LNCaP clone FGC (cell line): ENCODE data around the gene HS1BP3.

ENCODE experiments used
- DNase-seq: peaks from one replicate; pipeline ENCODE4 v3.0.0-alpha.2; 2011; ENCODE audit warnings: low read depth
- H3K4me3 ChIP-seq: 2 replicates; pipeline ENCODE4 v1.5.1; 2011; ENCODE audit warnings: mild to moderate bottlenecking, low read depth, low read length, control low read depth
- TF ChIP-seq, protein P1 (sequence below): IDR thresholded peaks from 2 replicates; pipeline ENCODE4 v1.5.1; 2012; ENCODE audit warnings: mild to moderate bottlenecking; ENCODE audit not compliant: control insufficient read depth, insufficient read depth; ENCODE audit errors: extremely low read depth

Gene HS1BP3

DNA sequence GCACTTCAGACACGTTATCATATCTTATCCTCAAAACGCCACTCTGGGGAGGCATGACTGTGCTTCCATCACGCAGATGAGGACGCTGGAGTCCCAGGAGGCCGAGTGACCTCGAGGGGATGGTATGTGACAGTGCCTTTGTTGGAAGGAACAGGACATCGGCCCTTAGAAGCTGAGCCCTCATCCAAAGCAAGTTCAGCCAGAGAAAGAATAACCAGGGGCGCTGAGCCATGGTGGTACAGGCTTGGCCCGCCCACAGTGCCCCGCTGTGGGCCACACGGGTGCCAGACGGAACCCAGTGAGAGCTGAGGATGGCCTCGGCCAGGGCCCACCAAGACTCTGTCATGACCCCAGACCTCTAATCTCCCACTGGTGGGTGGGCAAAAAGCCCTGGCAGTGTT, 31.3 kb downstream of the HS1BP3 start:
- no peak for DNase-seq

DNA sequence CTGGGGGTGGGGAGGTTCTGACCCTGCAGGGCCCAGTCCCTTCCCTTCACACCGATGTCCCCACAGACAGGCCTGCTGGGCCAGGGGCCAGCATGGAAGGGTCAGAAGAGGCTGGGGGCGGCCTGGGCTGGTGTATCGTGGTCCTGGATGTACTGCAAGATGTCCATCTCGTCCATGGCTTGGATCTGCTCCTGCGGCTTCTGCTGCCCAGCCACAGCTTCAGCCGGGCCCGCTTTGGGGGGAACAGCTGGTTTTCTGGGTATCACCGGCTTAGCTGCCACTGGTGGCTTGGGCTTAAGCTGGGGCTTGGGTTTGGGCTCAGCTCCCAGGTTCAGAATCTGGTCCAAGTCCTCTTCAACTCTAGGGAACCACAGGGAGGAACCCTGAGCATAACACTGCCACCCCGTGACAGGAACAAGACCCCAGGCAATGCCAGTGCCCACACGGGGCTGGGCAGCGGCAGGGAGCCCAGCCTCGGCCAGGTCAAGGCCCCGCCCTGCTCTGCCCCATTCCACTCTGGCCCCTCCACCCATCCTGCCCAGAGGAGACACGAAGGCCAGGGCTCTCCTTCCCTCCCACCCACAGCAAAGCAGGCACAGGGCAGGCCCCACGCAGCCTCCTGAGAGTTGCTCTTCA, 31.9 kb downstream of the HS1BP3 start:
- no peak overlapping the region for H3K4me3 ChIP-seq
- DNase-seq: no peak
- TF ChIP-seq, protein P1, sequence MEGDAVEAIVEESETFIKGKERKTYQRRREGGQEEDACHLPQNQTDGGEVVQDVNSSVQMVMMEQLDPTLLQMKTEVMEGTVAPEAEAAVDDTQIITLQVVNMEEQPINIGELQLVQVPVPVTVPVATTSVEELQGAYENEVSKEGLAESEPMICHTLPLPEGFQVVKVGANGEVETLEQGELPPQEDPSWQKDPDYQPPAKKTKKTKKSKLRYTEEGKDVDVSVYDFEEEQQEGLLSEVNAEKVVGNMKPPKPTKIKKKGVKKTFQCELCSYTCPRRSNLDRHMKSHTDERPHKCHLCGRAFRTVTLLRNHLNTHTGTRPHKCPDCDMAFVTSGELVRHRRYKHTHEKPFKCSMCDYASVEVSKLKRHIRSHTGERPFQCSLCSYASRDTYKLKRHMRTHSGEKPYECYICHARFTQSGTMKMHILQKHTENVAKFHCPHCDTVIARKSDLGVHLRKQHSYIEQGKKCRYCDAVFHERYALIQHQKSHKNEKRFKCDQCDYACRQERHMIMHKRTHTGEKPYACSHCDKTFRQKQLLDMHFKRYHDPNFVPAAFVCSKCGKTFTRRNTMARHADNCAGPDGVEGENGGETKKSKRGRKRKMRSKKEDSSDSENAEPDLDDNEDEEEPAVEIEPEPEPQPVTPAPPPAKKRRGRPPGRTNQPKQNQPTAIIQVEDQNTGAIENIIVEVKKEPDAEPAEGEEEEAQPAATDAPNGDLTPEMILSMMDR: no peak

More for the DNA sequence above, 31.3 kb downstream of the HS1BP3 start:
- H3K4me3 ChIP-seq: no peak overlapping the region
- TF ChIP-seq, protein P1: no peak

DNA sequence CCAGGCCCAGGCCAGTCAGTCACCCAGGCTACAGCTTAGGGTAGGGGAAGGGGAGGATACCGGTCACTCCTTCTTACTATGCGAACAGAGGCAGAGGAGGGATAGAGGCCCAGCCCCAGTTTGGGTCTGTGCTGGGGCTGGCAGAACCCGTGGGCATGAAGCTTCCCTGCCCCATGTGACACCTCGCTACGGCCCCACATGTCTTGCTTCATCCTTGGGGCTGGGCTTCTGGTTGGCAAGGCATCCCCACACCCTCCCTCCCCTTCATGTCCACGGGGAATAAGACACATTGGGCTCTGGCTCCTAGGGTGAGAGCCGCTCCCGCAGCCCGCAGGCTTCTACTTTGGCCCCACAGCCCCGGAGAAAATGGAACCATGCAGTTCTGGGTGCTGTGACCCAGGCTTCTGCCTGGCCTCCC, 32.4 kb downstream of the HS1BP3 start:
- DNase-seq: no peak
- no peak overlapping the region for H3K4me3 ChIP-seq
- TF ChIP-seq, protein P1: no peak

DNA sequence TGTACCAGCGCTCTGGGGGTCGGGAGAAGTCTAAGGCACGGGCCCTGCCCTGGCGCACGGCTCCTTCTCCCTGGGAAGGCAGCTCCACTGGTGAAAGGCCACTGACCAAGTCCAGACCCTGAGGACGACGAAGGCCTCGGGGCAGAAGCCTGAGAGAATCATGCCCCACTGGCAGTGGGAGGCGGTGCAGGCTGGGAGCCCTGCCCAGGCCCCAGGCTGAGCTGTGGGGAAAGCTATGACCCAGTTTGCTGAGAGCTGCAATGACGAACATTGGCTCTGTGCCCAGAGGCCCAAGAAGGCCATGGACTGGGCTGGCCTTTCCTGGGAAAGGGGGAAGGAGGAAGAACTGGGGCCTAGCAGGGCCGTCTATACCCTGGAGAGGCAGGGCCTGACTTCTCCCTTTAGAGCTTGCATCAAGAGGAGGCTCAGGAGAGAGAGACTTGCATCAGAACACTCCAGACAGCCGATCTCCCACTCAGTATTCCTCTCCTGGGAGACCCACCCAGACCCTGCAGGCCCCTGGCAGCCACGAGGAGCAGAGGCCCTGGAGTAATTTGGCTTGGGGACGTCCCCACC, 32.9 kb downstream of the HS1BP3 start:
- TF ChIP-seq, protein P1: no peak
- no peak overlapping the region for H3K4me3 ChIP-seq
- peak; percentile 91 for DNase-seq

DNA sequence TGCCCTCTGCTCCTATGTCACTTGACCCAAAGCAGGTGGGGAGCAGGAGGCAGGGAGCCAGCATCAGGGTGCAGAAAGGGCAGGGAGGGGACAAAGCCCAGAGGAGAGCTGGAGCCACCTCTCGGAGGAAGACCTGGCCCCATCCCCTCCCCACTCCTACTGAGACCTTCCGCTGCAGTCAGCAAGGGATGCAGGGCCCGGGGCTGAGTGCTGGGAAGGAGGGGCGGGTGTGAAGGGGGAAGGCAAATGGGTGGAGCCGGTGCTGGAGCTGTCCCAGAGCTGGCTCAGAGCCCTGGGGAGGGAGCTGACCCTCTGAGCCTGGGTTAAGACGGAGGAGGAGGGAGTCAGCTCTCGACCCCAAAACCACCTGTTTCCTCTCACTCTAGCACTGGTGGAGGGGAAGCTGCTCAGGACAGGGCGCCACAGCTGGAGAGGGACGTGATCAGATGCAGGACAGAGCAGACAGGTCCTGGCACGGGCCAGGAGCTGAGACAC, 33.8 kb downstream of the HS1BP3 start:
- no peak for DNase-seq
- H3K4me3 ChIP-seq: no peak overlapping the region
- TF ChIP-seq, protein P1: no peak

DNA sequence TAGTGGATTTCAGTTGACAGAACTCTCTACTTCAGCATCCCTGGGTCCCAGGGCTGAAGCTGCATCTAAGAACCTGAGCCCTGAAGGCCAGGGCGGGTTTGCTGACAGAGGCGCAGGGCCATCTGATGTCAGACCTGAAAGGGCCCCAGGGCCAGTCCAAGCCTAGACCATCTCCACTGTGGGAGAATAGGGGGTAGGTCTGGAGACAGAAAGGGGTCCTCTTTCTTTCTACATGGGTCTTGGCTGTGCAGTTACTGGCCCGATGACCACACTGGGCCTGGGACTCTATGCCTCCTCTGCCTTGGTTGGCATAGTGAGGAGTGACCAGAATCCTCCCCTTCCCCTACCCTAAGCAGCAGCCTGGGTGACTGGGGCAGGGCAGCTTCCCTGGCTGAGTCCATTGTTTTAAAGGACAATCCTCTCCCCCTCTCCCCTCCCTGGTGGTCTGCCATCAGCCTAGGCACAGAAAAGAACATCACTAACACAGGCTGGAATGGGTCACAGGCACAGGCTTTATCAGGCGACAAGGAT, 34.5 kb downstream of the HS1BP3 start:
- TF ChIP-seq, protein P1: no peak
- H3K4me3 ChIP-seq: no peak overlapping the region
- DNase-seq: no peak
